RWPE1 (cell line): ENCODE results near the gene MED12L.

Experiments
- CTCF ChIA-PET: fragments of 350-600 bp; sonication (Branson Sonifier 250); formaldehyde crosslinking; extraction: SDS; loops from one replicate; lab custom pipeline; 2021; lab: Yijun Ruan, JAX
- POLR2A ChIA-PET: fragments of 400-600 bp; formaldehyde crosslinking; extraction: SDS; loops from one replicate; lab custom pipeline; 2020; ENCODE audit warnings: antibody characterized with exemption; ENCODE audit not compliant: low non-redundant PET; lab: Yijun Ruan, JAX
- DNase-seq: peaks from one replicate; pipeline ENCODE4 v3.0.0; 2012; ENCODE audit warnings: low spot score
- H3K27ac ChIP-seq: fragments of 450-650 bp; 2 replicates; pipeline ENCODE4 v1.5.1; 2017
- CTCF ChIP-seq: fragments of 450-650 bp; conservative IDR thresholded peaks from 2 replicates; pipeline ENCODE4 v1.5.1; 2017; ENCODE audit warnings: low read depth, mild to moderate bottlenecking

Gene MED12L

GRCh38 chr3:151480492-151480891 lies 395.0 kb downstream of the MED12L start:
- TF ChIP-seq CTCF: no peak
- no peak overlapping the region for H3K27ac ChIP-seq
- POLR2A ChIA-PET: no interaction called here
- CTCF ChIA-PET: interaction anchor here (1.4 kb wide), 1 partner anchor 306 kb away, joined by 5 read pairs; no protein-coding TSS in a partner anchor
- DNase-seq: no peak

DNA sequence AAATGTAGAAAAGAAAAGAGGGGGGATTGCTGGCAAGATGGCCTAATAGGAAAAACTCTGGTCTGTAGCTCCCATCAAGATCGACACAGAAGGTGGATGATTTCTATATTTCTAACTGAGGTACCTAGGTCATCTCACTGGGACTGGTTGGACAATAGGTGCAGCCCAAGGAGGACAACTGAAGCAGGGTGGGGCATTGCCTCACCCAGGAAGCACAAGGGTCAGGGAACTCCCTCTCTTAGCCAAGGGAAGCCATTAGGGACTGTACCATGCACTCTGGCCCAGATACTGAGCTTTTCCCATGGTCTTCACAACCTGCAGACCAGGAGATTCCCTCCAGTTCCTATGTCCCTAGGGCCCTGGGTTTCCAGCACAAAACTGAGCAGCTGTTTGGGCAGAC lies 398.0 kb downstream of the MED12L start:
- H3K27ac ChIP-seq: no peak overlapping the region
- ChIA-PET POLR2A (no interaction called here), CTCF (interaction anchor here (0.7 kb wide), 1 partner anchor 356 kb away, joined by 7 read pairs; no protein-coding TSS in a partner anchor)
- TF ChIP-seq CTCF: no peak
- DNase-seq: no peak

GRCh38 chr3:151483961-151484520 lies 398.6 kb downstream of the MED12L start:
- POLR2A ChIA-PET: no interaction called here
- no peak overlapping the region for H3K27ac ChIP-seq
- no peak for TF ChIP-seq CTCF
- CTCF ChIA-PET: interaction anchor here (0.6 to 0.7 kb wide), 2 partner anchors 91 to 253 kb away, joined by 3 read pairs; no protein-coding TSS in a partner anchor
- DNase-seq: no peak
